Measurements from ENCODE around the gene RCSD1. TPM values are rescaled to one million over a fixed set of nuclear protein-coding genes. Genes with fewer than 3 reads are reported as not detected.

The RCSD1 gene
- total and polyA plus RNA-seq, 2 of the 13 experiments (the other 11 are each of a cell fraction or from before 2014, with no cell fraction given) = not detected

DNA sequence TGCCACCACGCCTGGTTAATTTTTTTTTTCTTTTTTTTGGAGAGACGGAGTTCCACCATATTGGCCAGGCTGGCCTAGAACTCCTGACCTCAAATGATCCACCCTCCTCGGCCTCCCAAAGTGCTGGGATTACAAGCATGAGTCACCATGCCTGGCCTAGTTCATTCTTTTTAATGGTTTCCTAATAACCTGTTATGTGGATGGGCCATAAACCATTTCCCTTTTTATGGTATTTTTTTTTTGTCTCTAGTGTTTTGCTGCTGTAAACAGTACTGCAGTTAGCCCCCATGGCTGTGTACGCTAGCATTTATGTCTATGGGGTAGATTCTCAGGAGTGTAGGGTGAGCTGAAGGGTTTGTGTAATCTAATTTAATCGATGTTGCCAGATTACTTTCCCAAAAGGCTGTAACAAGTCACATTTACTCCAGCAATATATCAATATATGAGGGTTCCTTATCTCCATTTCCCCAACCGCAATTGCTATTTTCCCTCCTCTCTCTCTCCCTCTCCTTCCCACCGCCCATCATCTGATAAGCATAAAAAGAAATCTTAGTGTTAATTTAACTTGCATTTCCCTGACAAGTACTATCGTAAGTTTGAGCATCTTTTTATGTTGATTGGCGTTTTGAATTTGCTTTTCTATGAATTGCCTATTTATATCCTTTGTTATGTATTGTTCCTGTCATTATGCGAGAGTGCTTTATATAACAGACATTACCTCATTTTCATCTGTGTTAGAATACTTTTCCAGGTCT lies 28.7 kb downstream of the RCSD1 start:
- POLR2A ChIA-PET = no interaction called here
- Histone ChIP-seq H3K27me3 (ENCODE audit: control insufficient read depth in 1 of 2, insufficient read depth in 2 of 2, low read length in 2 of 2) (peaks cover 0 to 19% of the 10 kb centered on the region in 2 experiments; a peak in 2 of 5 replicates), H3K9ac (ENCODE audit: insufficient read depth, low read depth, low read length) (no peak overlapping the region), H3K4me3 (replicated peaks in 1 of 3; ENCODE audit: insufficient read depth in 1 of 3, low read depth in 2 of 3, low read length in 3 of 3) (no peak overlapping the region), H3K27ac (ENCODE audit: extremely low read length, insufficient read depth, low read length) (no peak overlapping the region), H3K79me2 (ENCODE audit: insufficient read depth, low read length) (no peaks in the 10 kb centered on the region), H3K36me3 (replicated peaks in 1 of 2; ENCODE audit: control insufficient read depth in 1 of 2, insufficient read depth in 2 of 2, low read length in 2 of 2) (no peaks in the 10 kb centered on the region), H3K4me2 (ENCODE audit: low read depth, low read length) (no peak overlapping the region), H4K20me1 (ENCODE audit: insufficient read depth, low read length) (no peaks in the 10 kb centered on the region), H3K4me1 (ENCODE audit: insufficient read depth, low read length) (no peaks in the 10 kb centered on the region), H2AFZ (ENCODE audit: low read length) (no peak overlapping the region), H3K9me3 (ENCODE audit: low read length) (no peaks in the 10 kb centered on the region)
- CTCF ChIA-PET (ENCODE audit: low intra/inter-chr PET ratio, low total read pairs) = no interaction called here
- in situ Hi-C loops (cut with HindIII; ENCODE audit: extremely low pct_ligation_motif_present, low pct_unique_long_range_greater_than_20kb) = no loop called here
- FAIRE-seq = no peak
- WGBS (ENCODE audit: low lambda C conversion rate) = 38% methylated on average over 10 of the region's 10 CpGs
- TF ChIP-seq JDP2 (CRISPR knock-in tag; IDR thresholded peaks at IDR 0.05; ENCODE audit: borderline replicate concordance) (no peak), MBNL3 (CRISPR knock-in tag; conservative IDR thresholded peaks at IDR 0.05) (no peak), SKI (IDR thresholded peaks at IDR 0.05; ENCODE audit: partially characterized antibody) (no peak), ZNF136 (CRISPR knock-in tag; IDR thresholded peaks at IDR 0.05; ENCODE audit: low read depth) (no peak), NAIF1 (CRISPR knock-in tag; IDR thresholded peaks at IDR 0.05; ENCODE audit: borderline replicate concordance) (no peak), NFATC3 (CRISPR knock-in tag; IDR thresholded peaks at IDR 0.05) (no peak), IKZF1 (IDR thresholded peaks at IDR 0.05) (no peak), ZNF296 (CRISPR knock-in tag; conservative IDR thresholded peaks at IDR 0.05) (no peak), ZNF746 (CRISPR knock-in tag; IDR thresholded peaks at IDR 0.05) (no peak), ZNF850 (CRISPR knock-in tag; conservative IDR thresholded peaks at IDR 0.05) (no peak)
- TF ChIP-seq, protein P1, sequence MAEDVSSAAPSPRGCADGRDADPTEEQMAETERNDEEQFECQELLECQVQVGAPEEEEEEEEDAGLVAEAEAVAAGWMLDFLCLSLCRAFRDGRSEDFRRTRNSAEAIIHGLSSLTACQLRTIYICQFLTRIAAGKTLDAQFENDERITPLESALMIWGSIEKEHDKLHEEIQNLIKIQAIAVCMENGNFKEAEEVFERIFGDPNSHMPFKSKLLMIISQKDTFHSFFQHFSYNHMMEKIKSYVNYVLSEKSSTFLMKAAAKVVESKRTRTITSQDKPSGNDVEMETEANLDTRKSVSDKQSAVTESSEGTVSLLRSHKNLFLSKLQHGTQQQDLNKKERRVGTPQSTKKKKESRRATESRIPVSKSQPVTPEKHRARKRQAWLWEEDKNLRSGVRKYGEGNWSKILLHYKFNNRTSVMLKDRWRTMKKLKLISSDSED (CRISPR knock-in tag; IDR thresholded peaks at IDR 0.05) = no peak
- TF ChIP-seq, protein P2, sequence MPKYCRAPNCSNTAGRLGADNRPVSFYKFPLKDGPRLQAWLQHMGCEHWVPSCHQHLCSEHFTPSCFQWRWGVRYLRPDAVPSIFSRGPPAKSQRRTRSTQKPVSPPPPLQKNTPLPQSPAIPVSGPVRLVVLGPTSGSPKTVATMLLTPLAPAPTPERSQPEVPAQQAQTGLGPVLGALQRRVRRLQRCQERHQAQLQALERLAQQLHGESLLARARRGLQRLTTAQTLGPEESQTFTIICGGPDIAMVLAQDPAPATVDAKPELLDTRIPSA (CRISPR knock-in tag; IDR thresholded peaks at IDR 0.05; ENCODE audit: borderline replicate concordance) = no peak
- intact Hi-C loops (cut with micrococcal nuclease; ENCODE audit: unreplicated experiment) = no loop called here
- ATAC-seq = no peak
- BruUV-seq (replicated peaks) = no TSS peak
- DNase-seq (ENCODE audit: low spot score) = no peak
